GM08714 (cell line): ENCODE results near the gene RAB28.

Experiments used
- H3K4me3 ChIP-seq: fragments of 200-500 bp; sonication (Bioruptor generic); 2 replicates; pipeline ENCODE4 v1.5.1; 2014; ENCODE audit warnings: mild to moderate bottlenecking, low read length, inconsistent platforms
- ZNF274 ChIP-seq: IDR thresholded peaks from 2 replicates; pipeline ENCODE4 v1.6.1; 2012; ENCODE audit warnings: mild to moderate bottlenecking, low read depth, low read length

Gene RAB28

DNA sequence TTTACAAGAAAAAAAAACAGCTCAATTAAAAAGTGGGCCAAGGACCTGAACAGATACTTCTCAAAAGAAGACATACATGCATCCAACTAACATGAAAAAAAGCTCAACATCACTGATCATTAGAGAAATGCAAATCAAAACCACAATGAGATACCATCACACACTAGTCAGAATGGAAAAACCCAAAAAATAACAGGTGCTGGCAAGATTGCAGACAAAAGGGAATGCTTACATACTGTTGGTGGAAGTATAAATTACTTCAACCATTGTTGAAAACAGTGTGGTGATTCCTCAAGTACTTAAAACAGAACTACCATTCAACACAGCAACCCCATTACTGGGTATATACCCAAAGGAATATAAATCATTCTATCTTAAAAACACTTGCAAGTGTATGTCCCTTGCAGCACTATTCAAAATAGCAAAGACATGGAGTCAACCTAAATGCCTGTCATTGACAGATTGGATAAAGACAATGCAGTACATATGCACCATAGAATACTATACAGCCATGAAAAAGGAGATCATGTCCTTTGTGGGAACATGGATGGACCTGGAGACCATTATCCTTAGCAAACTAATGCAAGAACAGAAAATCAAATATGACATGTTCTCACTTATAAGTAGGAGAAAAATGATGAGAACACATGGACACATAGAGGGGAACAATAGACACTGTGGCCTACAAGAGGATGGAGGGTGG is 97.6 kb downstream of the RAB28 start:
- TF ChIP-seq ZNF274: no peak
- no peak overlapping the region for H3K4me3 ChIP-seq

DNA sequence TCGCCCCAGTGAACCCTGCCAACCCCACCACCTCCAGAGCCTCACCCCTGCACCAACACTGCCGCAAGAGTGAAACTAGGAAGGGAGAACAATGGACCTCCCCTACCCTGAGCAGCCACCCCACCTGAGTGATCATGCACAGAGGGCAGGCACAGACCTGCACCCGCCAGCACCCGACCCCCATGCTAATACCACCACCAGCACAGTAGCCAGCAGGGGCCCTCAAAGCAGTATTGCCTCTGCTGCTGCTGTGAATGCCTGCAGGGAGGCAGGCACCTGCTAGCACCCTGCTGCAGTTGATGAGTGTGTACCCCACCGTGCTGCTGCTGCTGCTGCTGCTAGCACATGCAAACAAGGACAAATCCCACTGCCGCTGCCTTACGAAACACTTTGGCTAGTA is 100.1 kb downstream of the RAB28 start:
- TF ChIP-seq ZNF274: no peak
- no peak overlapping the region for H3K4me3 ChIP-seq

DNA sequence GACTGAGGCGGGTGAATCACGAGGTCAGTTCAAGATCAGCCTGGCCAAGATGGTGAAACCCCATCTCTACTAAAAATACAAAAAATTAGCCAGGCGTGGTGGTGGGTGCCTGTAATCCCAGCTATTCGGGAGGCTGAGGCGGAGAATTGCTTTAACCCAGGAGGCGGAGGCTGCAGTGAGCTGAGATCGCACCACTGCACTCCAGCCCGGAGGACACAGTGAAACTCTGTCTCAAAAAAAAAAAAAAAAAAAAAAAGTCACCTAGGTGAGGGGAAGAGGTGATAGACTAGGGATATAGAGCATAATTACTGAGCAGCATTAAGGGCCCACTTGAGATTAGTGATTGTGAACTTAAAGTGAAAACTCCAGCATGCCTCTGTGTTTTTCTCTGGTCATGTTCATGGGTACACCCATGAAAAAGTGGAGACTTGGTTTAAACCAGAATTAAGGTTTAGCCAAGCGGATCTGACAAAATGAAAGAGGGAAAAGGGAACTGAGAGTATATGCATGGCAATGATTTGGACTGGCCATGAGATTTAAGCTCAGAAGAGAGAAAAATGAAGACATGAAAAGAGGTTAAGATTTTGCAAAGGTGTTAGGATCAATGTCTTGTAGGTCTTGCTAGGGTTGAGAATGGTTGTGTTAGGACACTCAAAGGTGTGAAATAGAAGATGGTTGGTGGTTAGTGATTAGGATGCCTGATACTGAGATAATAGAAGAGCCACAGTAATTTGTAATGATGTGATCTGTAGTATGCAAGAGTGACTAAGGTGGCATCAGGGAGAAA is 105.0 kb downstream of the RAB28 start:
- H3K4me3 ChIP-seq: no peak overlapping the region
- TF ChIP-seq ZNF274: no peak

DNA sequence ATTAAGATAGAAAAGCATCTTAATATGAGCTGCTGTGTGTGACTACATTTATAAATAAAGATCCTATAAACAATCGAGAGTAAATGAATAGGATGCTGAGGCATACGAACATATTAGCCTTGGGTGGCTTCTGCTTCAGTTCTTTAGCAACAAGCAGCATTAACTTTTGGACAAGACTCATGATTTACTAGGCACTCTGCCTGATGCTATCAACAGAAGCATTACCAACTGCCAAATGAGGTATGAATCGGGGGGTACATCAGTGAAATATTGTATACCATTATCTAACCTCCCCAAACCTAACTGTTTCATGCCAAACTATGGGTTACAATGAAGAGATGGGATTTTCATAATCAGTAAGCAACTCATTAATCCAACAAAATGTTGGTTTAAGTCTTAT is 113.1 kb downstream of the RAB28 start:
- no peak for TF ChIP-seq ZNF274
- no peak overlapping the region for H3K4me3 ChIP-seq

DNA sequence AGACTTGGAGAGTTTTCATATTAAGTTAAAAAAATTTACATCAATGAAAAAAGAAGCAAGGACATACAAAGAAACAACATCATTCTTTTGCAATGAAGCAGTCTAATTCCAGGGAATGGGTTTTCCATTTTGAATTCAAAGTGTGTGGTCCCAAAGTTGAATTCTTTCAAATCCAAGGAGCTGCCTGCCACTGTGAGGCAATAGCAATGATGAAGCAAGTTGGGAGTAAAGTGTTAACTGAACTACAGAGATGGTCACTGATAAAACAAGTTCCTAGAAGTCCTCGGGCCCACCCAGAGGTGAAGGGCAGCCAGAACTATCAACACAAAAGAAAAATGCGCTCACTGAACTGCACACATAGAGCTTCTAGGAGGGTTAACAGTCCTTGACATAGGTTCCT is 115.9 kb downstream of the RAB28 start:
- no peak for TF ChIP-seq ZNF274
- no peak overlapping the region for H3K4me3 ChIP-seq

DNA sequence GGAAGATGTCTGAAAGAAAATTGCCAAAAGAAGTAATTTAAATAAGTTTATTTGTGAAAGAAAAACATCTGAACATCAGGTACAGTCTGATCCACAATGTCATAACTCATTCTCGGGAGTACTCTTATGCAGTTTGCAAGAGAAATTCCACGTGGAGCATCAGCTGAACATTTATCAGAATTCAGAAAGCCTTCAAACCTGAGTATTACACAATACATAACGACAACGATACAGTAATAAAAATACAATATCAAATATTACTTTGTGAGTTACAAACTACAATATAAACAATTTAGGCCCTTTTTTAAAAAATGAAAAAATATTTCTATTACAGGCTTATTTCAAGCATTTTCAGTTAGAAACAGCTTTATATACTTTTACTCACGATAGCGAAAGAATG is 116.4 kb downstream of the RAB28 start:
- no peak overlapping the region for H3K4me3 ChIP-seq
- TF ChIP-seq ZNF274: no peak

DNA sequence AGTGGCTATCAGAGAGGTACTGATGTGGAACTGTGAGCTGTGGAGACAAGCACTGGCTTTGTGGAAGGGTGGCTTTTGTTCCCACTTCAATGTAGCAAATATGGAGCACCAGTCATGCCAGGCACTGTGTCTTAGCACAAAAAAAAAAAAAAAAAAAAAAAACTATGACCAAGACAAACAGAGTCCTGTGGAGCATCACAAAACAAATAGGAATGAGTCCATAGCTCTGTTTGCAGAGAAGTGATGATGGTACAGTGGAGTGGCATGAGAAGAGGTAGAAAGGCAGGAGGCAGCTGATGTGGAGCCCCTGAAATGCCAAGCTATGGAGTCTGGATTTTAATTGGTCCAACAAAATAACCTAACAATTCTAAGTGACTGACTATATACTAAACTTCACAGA is 116.9 kb downstream of the RAB28 start:
- TF ChIP-seq ZNF274: no peak
- no peak overlapping the region for H3K4me3 ChIP-seq

DNA sequence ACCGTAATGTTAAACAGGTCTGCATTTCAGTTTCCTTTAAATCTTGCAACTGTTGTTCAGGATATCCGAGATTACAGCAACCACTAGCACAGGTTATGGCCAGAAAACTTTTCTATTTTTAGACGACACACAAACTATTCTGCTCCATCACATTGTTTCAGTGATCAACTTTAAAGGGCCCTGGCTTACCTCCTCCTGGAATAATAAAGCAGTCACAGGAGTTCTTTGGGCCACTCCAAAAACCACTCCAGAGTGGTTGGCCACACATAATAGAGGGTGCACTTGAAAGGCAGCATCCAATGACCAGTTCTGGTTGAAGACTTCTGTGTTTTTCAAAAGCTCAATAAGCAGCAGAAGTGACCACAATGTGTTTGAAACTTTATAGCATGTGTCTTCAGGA is 118.9 kb downstream of the RAB28 start:
- no peak for TF ChIP-seq ZNF274

DNA sequence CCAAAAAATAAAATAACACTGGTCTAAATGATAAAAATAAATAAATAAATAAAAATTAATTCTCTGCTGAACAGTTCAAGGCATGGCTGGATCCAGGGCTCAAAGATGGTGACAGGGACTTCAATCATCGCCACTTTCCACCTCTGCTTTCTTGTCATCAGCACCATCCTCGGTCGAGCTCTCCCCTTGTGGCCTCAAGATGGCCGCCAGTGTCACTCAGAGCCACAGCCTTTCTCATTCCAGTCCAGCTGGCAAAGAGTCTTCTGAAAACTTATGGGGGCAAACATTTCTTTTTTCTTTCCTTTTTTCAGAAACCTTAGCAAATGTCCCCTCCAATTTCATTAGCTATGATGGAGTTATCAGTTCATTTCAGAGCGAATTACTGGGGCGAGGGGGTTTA is 119.5 kb downstream of the RAB28 start:
- H3K4me3 ChIP-seq: no peak overlapping the region
- no peak for TF ChIP-seq ZNF274

More for the DNA sequence above, 118.9 kb downstream of the RAB28 start:
- H3K4me3 ChIP-seq: no peak overlapping the region

DNA sequence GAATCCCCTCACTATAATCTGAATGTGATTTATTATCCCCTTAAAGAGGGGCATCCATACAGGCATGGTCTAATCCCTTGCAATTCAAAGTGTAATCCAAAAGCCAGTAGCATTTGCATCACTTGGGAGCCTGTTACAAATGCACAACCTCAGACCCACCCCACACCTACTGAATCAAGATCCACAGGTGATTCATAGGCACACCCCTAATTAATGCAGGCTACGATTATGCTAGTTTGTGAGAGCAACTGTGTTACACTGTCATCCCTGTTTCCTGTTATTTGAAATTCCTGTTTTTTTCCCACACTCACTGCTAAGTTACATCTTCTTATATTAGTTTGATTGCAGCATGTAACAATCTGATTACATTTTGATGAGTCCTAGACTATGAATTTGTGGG is 120.0 kb downstream of the RAB28 start:
- no peak for TF ChIP-seq ZNF274
- no peak overlapping the region for H3K4me3 ChIP-seq

DNA sequence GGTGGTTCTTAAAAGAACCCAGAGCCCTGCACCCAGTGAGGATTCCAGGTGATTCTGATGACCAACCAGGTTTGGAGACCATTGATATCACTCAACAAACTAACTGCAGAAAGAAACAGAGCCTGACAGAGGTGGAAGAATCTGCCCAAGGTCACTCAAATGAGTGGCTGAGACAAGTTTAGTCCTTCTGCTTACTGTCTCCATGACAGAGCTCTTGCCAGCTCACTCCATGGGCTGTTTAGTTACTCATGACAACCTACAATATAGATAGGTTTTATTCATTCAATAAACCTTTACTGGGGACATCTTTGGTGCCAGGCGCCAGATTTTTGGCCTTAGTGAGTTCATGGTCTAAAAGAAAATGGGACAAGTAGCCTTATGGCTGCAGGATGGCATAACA is 124.3 kb downstream of the RAB28 start:
- no peak for TF ChIP-seq ZNF274
- H3K4me3 ChIP-seq: no peak overlapping the region

DNA sequence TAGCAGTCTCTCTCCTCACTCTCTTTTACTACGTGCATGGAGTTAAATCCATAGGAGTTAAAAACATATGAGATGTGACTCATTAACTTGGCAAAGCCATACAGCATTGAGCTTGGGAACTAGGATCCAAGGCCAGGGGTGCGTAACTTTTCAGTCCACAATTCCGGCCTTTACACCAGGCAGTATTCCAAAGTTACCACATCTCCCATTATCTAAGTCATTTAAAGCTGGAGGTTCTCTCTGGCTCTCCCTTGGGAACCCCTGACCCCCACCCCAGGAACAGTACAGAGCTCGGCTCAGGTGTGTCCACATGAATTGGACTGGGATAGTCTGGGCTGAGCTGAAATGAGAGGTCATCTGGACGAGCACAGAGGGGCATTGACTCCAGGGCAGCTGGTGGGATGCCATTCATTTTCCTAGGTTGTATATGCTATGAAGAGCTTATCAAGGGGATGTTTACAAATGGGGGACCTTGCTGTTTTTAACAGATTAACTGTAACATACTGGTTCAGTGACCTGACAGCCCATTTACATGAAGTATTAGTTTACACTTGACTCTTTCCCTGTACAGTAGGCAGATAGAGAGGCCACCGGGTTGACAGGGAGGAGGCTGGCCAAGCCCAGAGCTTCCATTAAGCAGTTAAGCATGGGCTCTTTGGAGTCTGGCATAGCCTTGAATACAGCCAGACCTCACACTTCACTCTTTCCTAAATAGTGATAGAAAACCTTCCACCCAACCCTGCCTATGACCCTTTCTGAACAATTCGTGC is 128.8 kb downstream of the RAB28 start:
- TF ChIP-seq ZNF274: no peak
- H3K4me3 ChIP-seq: no peak overlapping the region

DNA sequence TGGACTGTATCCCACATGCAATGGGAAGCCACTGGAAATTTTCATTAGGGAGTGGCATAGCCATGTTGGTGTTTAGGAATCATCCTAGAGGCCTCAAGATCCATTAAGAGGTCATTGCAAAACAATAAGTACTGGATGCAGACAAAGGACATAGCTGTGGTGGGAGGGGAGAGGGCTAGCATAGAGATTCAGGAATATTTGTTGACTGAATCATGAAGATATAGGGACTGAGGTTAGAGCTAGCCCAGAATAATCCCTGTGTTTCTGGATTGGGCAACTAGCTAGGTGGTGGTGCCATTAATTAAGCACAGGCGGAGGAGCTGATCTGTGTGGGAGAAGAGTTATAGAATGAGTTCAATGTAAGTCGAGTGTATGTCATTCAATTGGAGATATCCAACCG is 135.0 kb downstream of the RAB28 start:
- H3K4me3 ChIP-seq: no peak overlapping the region
- TF ChIP-seq ZNF274: no peak

DNA sequence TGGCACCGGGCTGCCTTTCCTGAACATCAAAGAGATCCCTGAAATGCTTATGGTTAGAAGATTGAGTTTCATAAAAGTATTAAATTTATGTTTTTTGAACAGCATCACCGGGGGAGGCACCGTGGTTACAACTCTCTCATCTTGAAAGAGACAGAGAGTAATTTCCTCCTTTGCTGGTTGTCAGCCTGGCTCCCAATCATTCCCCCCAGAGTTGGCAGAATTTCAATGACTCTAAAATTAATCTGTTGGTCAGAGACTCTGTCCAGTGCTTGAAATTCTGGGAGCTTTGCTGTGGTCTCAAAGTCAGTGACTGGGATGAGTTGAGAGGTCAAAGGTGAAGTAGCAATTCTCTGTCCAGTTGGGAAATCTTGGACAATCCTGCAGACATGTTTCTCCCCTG is 135.9 kb downstream of the RAB28 start:
- no peak overlapping the region for H3K4me3 ChIP-seq
- TF ChIP-seq ZNF274: no peak
